DMS53 (cell line): Measurements from ENCODE around the gene PIAS2.
"Not testable (repeated sequence)": the region's sequence is repeated elsewhere in the genome, so short reads cannot be mapped to it uniquely, and the experiment has no call there.

Experiments
- DNase-seq: peaks from one replicate; lab custom pipeline; 2025; lab: John Stamatoyannopoulos, UW

PIAS2 gene

GRCh38 chr18:46917108-46917802 is at the start of gene PIAS2, which contains the start of gene KATNAL2:
Gene PIAS2, minus strand, starts transcription at chr18:46917507. Its CDS starts 162 bp downstream, at chr18:46917345.
Gene KATNAL2, plus strand, starts transcription at chr18:46917602. Its CDS starts 29,271 bp downstream, at chr18:46946873.
- DNase-seq: peak; percentile 96

- DNase-seq: not testable (repeated sequence)
Measured at GRCh38 chr18:46966266-46966665, 49.0 kb upstream of the PIAS2 start.

- not testable (repeated sequence) for DNase-seq
Measured at GRCh38 chr18:46964579-46965293, 47.4 kb upstream of the PIAS2 start.

- DNase-seq: not testable (repeated sequence)
Measured at GRCh38 chr18:46963656-46964578, 46.6 kb upstream of the PIAS2 start.

- DNase-seq: no peak
Measured at GRCh38 chr18:46958209-46958608, 40.9 kb upstream of the PIAS2 start.

GRCh38 chr18:46953195-46953594 is 35.9 kb upstream of the PIAS2 start:
- DNase-seq: no peak

- DNase-seq: peak; percentile 76
Measured at GRCh38 chr18:46950064-46950656, 32.9 kb upstream of the PIAS2 start.

GRCh38 chr18:46946656-46947282 is 29.5 kb upstream of the PIAS2 start:
- peak; percentile 98 for DNase-seq

- no peak for DNase-seq
Measured at GRCh38 chr18:46942646-46943045, 25.3 kb upstream of the PIAS2 start.

GRCh38 chr18:46939998-46940571 is 22.8 kb upstream of the PIAS2 start:
- DNase-seq: no peak

GRCh38 chr18:46939337-46939963 is 22.1 kb upstream of the PIAS2 start:
- no peak for DNase-seq

GRCh38 chr18:46920653-46921052 is 3.3 kb upstream of the PIAS2 start:
- no peak for DNase-seq

- DNase-seq: no peak
Measured at GRCh38 chr18:46920067-46920466, 2.8 kb upstream of the PIAS2 start.

- DNase-seq: no peak
Measured at GRCh38 chr18:46917803-46918600, 695 bp upstream of the PIAS2 start.

GRCh38 chr18:46916551-46917107 is 678 bp downstream of the PIAS2 start:
- peak; percentile 82 for DNase-seq

GRCh38 chr18:46915800-46916550 is 1.3 kb downstream of the PIAS2 start:
- DNase-seq: peak; percentile 49

- no peak for DNase-seq
Measured at GRCh38 chr18:46910856-46911255, 6.5 kb downstream of the PIAS2 start.

- no peak for DNase-seq
Measured at GRCh38 chr18:46909497-46909896, 7.8 kb downstream of the PIAS2 start.

GRCh38 chr18:46903406-46903805 is 13.9 kb downstream of the PIAS2 start:
- DNase-seq: no peak
